CMK (cell line): ENCODE measurements around the gene ETV4.
"Not testable (repeated sequence)": the region's sequence is repeated elsewhere in the genome, so short reads cannot be mapped to it uniquely, and the experiment has no call there.

Experiments
- DNase-seq: peaks from one replicate; pipeline ENCODE4 v3.0.0-alpha.2; 2010; ENCODE audit warnings: low read depth

ETV4 gene

GRCh38 chr17:43515656-43516055 lies 30.5 kb downstream of the ETV4 start:
- DNase-seq, result no peak

DNA sequence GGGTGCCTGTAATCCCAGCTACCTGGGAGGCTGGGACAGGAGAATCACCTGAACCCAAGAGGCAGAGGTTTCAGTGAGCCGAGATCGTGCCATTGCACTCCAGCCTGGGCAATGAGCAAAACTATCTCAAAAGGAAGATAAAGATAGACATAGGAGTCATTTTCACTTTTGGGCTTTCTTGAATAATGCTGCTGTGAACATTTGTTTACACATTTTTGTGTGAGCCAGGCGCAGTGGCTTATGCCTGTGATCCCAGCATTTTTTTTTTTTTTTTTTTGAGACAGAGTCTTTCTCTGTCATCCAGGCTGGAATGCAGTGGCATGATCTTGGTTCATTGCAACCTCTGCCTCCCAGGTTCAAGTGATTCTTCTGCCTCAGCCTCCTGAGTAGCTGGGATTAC lies 34.9 kb downstream of the ETV4 start:
- not testable (repeated sequence) for DNase-seq

GRCh38 chr17:43509440-43509839 lies 36.7 kb downstream of the ETV4 start:
- not testable (repeated sequence) for DNase-seq

DNA sequence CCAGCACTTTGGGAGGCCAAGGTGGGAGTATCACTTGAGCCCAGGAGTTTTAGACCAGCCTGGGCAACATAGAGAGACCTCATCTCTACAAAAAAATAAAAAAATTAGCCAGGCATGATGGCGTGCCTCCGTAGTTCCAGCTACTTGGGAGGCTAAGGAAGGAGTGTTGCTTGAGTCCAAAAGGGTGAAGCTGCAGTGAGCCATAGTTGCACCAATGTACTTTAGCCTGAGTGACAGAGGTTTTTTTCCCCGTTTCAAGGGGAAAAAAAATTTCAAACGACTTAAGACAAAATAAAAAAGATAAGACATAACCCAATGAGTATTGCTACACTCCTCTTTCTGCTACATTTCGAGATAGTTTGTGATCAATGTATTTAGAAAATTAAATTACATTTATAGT lies 55.5 kb downstream of the ETV4 start:
- no peak for DNase-seq

DNA sequence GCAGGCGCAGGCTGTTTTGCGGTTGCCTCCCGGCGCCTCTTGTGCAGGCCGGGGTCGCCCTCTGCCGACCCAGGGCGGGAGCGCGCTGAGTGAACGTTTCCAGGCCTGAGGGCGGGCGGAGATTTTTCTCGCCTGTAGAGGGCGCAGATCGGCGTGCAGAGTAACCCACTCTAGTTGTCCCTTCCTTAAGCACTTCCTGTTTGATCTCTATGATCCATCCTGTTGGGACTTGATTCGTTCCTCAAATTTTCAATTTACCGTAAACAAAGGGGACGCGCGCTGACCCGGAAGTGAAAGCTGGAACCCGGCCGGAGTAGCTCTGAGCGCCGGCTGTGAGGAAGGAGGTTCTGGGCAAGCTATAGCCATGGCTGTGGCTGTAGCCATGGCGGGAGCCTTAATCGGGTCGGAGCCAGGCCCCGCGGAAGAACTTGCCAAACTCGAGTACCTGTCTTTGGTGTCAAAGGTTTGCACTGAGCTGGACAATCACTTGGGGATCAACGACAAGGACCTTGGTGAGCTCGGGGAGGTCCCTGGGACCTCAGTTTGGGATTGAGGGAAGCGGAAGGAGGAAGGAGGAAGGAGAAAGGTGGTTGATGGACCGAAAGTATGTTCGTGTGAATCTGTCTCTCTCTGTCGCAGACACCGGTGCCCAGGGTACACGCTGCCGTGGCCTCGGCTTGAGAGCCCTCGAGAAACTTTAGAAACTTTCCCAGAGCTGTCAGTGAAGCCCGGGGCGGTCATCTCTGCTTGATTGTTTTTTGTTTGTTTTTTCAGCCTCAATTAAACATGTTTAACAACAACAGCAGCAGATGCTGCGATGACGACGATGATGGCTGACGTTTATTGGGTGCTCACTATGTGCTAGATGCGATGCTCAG lies 62.2 kb downstream of the ETV4 start, which contains the start of gene DHX8:
TSS of gene DHX8 (plus strand) at position 302 of the 878 bp plus-strand sequence. CDS start at position 365, 63 bp downstream.
- DNase-seq, result peak; percentile 95

DNA sequence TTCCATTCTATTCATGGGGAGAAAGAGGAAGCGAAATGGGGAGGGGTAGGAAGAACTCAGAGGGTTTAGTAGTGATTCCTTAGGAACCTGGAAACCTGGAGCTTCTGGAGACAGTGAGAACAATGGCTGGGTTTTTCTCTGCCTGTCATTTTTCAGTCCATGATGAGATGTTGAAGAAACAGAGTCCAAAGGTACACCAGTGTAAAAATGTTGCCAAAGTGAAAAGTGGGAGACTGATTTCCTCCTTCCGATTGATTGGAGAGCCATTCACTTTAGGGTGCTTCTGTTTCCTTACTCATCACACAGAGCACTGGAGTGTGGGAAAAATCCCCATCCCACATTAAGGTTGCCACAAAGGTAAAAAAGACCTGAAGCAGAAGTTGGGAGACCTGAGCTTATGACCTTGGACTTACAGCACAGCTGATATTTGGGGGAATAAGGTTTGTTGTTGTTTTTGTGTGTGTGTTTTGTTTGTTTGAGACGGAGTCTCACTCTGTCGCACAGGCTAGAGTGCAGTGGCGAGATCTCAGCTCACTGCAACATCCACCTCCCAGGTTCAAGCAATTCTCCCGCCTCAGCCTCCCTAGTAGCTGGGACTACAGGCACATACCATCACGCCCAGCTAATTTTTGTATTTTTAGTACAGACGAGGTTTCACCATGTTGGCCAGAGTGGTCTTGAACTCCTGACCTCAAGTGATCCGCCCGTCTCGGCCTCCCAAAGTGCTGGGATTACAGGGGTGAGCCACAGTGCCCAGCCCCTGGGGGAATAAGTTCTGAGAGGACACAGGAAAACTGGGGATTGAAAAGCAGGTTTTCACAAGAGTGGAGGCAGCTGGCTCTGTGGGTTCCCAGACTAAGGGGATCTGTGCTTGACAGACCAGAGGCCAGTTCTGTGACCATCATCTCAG lies 63.8 kb downstream of the ETV4 start:
- DNase-seq, result no peak

- no peak for DNase-seq
Measured at GRCh38 chr17:43479948-43480347, 66.2 kb downstream of the ETV4 start.
